Spinal cord (tissue), 10 donors: ENCODE results near the gene CDH15. TPM values are rescaled to one million over a fixed set of nuclear protein-coding genes. Genes with fewer than 3 reads are reported as not detected.

Experiments used
- DNase-seq, 6 donors: peaks; one replicate each; pipeline versions ENCODE4 v3.0.0 to v3.0.0-alpha.2; 2013 to 2015; ENCODE audit warnings: low spot score in 6 of 6, low read depth in 4 of 6
- H3K27ac ChIP-seq: one replicate; pipeline ENCODE4 v1.5.1; 2013; ENCODE audit warnings: low read depth, low read length, control low read depth
- H3K27me3 ChIP-seq: one replicate; pipeline ENCODE4 v1.6.1; 2013; ENCODE audit warnings: low read length; ENCODE audit not compliant: control insufficient read depth, insufficient read depth
- H3K36me3 ChIP-seq: one replicate; pipeline ENCODE4 v1.6.1; 2013; ENCODE audit warnings: low read length; ENCODE audit not compliant: control insufficient read depth, insufficient read depth
- H3K4me1 ChIP-seq: one replicate; pipeline ENCODE4 v1.6.1; 2013; ENCODE audit warnings: low read length; ENCODE audit not compliant: control insufficient read depth, insufficient read depth
- H3K4me3 ChIP-seq: one replicate; pipeline ENCODE4 v1.5.1; 2013; ENCODE audit warnings: low read depth, low read length, control low read depth
- H3K9me3 ChIP-seq: one replicate; pipeline ENCODE4 v1.6.1; 2013; ENCODE audit warnings: low read length; ENCODE audit not compliant: control insufficient read depth, insufficient read depth
- WGBS: methylation state at CpG from one replicate; pipeline ENCODE4 v1.1.5; 2013; ENCODE audit warnings: missing lambda C conversion rate; ENCODE audit not compliant: insufficient coverage; 5-methylcytosine and 5-hydroxymethylcytosine counted together
- polyA plus RNA-seq, 2 donors: library from polyadenylated mRNA; unstranded; fragments of 120-200 nt; gene quantifications; one replicate each; pipeline ENCODE4 v1.2.1, GENCODE V29; 2013; ENCODE audit not compliant: insufficient read length in 2 of 2
- total RNA-seq, 2 donors: library from RNA; depleted of rRNA in 1 of 2; stranded (reverse); fragments of 120-200 nt in 1 of 2; fragments of >200 nt in 1 of 2; gene quantifications; one replicate each; pipeline versions ENCODE4 v1.2.3 to v1.2.4, GENCODE V29; 2013 to 2014
- donor health status: healthy.

CDH15 gene
- total and polyA plus RNA-seq, 4 donors, result 0.39 to 1.8 (median 0.91) TPM

- H3K27ac ChIP-seq, result no peak overlapping the region
- peaks cover 7% of the 10 kb centered on the region for H3K4me1 ChIP-seq
- peaks cover 4% of the 10 kb centered on the region for H3K9me3 ChIP-seq
- no peak for DNase-seq
- H3K27me3 ChIP-seq, result no peaks in the 10 kb centered on the region
- H3K36me3 ChIP-seq, result peaks cover 83% of the 10 kb centered on the region
- 98% methylated on average over 19 of the region's 21 CpGs for WGBS
- no peak overlapping the region for H3K4me3 ChIP-seq
Observed at GRCh38 chr16:89146211-89147005, 25.1 kb upstream of the CDH15 start.

- H3K4me1 ChIP-seq, result no peaks in the 10 kb centered on the region
- DNase-seq, result no peak
- no peak overlapping the region for H3K4me3 ChIP-seq
- peaks cover 79% of the 10 kb centered on the region for H3K36me3 ChIP-seq
- H3K27ac ChIP-seq, result no peak overlapping the region
- peaks cover 4% of the 10 kb centered on the region for H3K9me3 ChIP-seq
- no peaks in the 10 kb centered on the region for H3K27me3 ChIP-seq
- WGBS, result 67% methylated on average over 1 of the region's 11 CpGs
Observed at GRCh38 chr16:89147085-89147817, 24.3 kb upstream of the CDH15 start.

- Histone ChIP-seq H3K36me3 (peaks cover 78% of the 10 kb centered on the region), H3K4me1 (peaks cover under 1% of the 10 kb centered on the region), H3K4me3 (no peak overlapping the region), H3K27ac (no peak overlapping the region), H3K27me3 (no peaks in the 10 kb centered on the region), H3K9me3 (peaks cover 4% of the 10 kb centered on the region)
- no peak for DNase-seq
- WGBS, result 98% methylated on average over 9 of the region's 9 CpGs
Observed at GRCh38 chr16:89149386-89149785, 22.2 kb upstream of the CDH15 start.

GRCh38 chr16:89150090-89150835 lies 21.3 kb upstream of the CDH15 start:
- H3K27me3 ChIP-seq, result no peaks in the 10 kb centered on the region
- peaks cover 73% of the 10 kb centered on the region for H3K36me3 ChIP-seq
- H3K4me3 ChIP-seq, result no peak overlapping the region
- H3K9me3 ChIP-seq, result peaks cover 4% of the 10 kb centered on the region
- no peak overlapping the region for H3K27ac ChIP-seq
- 89% methylated on average over 16 of the region's 18 CpGs for WGBS
- no peak for DNase-seq
- H3K4me1 ChIP-seq, result peaks cover 9% of the 10 kb centered on the region

- peaks cover 14% of the 10 kb centered on the region for H3K4me1 ChIP-seq
- H3K36me3 ChIP-seq, result peaks cover 66% of the 10 kb centered on the region
- WGBS, result 93% methylated on average over 8 of the region's 8 CpGs
- no peak overlapping the region for H3K4me3 ChIP-seq
- H3K9me3 ChIP-seq, result peaks cover 4% of the 10 kb centered on the region
- H3K27ac ChIP-seq, result no peak overlapping the region
- no peaks in the 10 kb centered on the region for H3K27me3 ChIP-seq
- DNase-seq, result no peak
Observed at GRCh38 chr16:89150981-89151380, 20.6 kb upstream of the CDH15 start.

- Histone ChIP-seq H3K27me3 (no peaks in the 10 kb centered on the region), H3K9me3 (peaks cover 4% of the 10 kb centered on the region), H3K36me3 (peaks cover 57% of the 10 kb centered on the region), H3K4me1 (peaks cover 27% of the 10 kb centered on the region), H3K4me3 (no peak overlapping the region), H3K27ac (no peak overlapping the region)
- no peak for DNase-seq
- WGBS, result 90% methylated on average over 29 of the region's 41 CpGs
Observed at GRCh38 chr16:89152831-89153700, 18.5 kb upstream of the CDH15 start.

GRCh38 chr16:89153848-89154271 lies 17.7 kb upstream of the CDH15 start:
- DNase-seq, result no peak
- peaks cover 4% of the 10 kb centered on the region for H3K9me3 ChIP-seq
- no peaks in the 10 kb centered on the region for H3K27me3 ChIP-seq
- no peak overlapping the region for H3K4me3 ChIP-seq
- H3K36me3 ChIP-seq, result peaks cover 52% of the 10 kb centered on the region
- peaks cover 27% of the 10 kb centered on the region for H3K4me1 ChIP-seq
- no peak overlapping the region for H3K27ac ChIP-seq
- WGBS, result 87% methylated on average over 17 of the region's 19 CpGs

GRCh38 chr16:89154390-89155183 lies 17.0 kb upstream of the CDH15 start:
- H3K36me3 ChIP-seq, result peaks cover 47% of the 10 kb centered on the region
- H3K27ac ChIP-seq, result no peak overlapping the region
- H3K4me1 ChIP-seq, result peaks cover 27% of the 10 kb centered on the region
- H3K27me3 ChIP-seq, result no peaks in the 10 kb centered on the region
- no peak for DNase-seq
- H3K4me3 ChIP-seq, result no peak overlapping the region
- 78% methylated on average over 18 of the region's 24 CpGs for WGBS
- no peaks in the 10 kb centered on the region for H3K9me3 ChIP-seq
